ENCODE measurements around the gene GPR35. TPM values are rescaled to one million over a fixed set of nuclear protein-coding genes. Genes with fewer than 3 reads are reported as not detected.

Gene GPR35
- total RNA-seq, 1 experiment from 2014 or later, result 1.3 TPM

GRCh38 chr2:240604939-240605716, 20.2 kb upstream of the GPR35 start:
- Histone ChIP-seq H3K4me1 (ENCODE audit: control insufficient read depth, insufficient read depth, low read length) (0 out of 2 replicates have a peak, but pooled peaks cover 4% of the 10 kb centered on the region), H3K4me3 (ENCODE audit: low read depth in 2 of 2, low read length in 2 of 2) (no peak overlapping the region), H3K27ac (ENCODE audit: low read length) (no peak overlapping the region), H3K36me3 (ENCODE audit: control insufficient read depth, insufficient read depth, low read length) (no peaks in the 10 kb centered on the region), H3K9me3 (ENCODE audit: control insufficient read depth, insufficient read depth, low read depth, low read length) (no peaks in the 10 kb centered on the region), H3K27me3 (ENCODE audit: control insufficient read depth, insufficient read depth, low read length) (no peaks in the 10 kb centered on the region)
- ChIA-PET POLR2A (no interaction called here), CTCF (interaction anchor here (0.6 kb wide), 1 partner anchor 131 kb away, joined by 7 read pairs; no protein-coding TSS in a partner anchor)
- TF ChIP-seq TCF7L2 (IDR thresholded peaks at IDR 0.05; ENCODE audit: low read depth, low read length), result no peak
- no peak for TF ChIP-seq POLR2AphosphoS5 (IDR thresholded peaks at IDR 0.05; ENCODE audit: low read depth, low read length)
- TF ChIP-seq CTCF (IDR thresholded peaks at IDR 0.05), result no peak
- no peak for TF ChIP-seq REST (IDR thresholded peaks at IDR 0.05; ENCODE audit: insufficient read depth in 1 of 2, low read depth in 2 of 2, low read length in 1 of 2)
- TF ChIP-seq SIN3A (IDR thresholded peaks at IDR 0.05; ENCODE audit: borderline replicate concordance, insufficient read depth, low read depth, low read length), result no peak
- ATAC-seq (no peak), DNase-seq (ENCODE audit: low read depth, low spot score) (no peak)
- intact Hi-C loops (cut with micrococcal nuclease; ENCODE audit: unreplicated experiment) (no loop called here), in situ Hi-C loops (cut with HindIII; ENCODE audit: low pct_unique_long_range_greater_than_20kb, low sequenced_read_pairs) (no loop called here)
- BruUV-seq (replicated peaks), result no TSS peak

GRCh38 chr2:240605867-240606743, 19.2 kb upstream of the GPR35 start:
- DNase-seq (ENCODE audit: low read depth, low spot score), result no peak
- ChIA-PET CTCF (no interaction called here), POLR2A (no interaction called here)
- H3K27me3 ChIP-seq (ENCODE audit: control insufficient read depth, insufficient read depth, low read length), result no peaks in the 10 kb centered on the region
- no peaks in the 10 kb centered on the region for H3K36me3 ChIP-seq (ENCODE audit: control insufficient read depth, insufficient read depth, low read length)
- no peak overlapping the region for H3K27ac ChIP-seq (ENCODE audit: low read length)
- H3K4me3 ChIP-seq (ENCODE audit: low read depth in 2 of 2, low read length in 2 of 2), result no peak overlapping the region
- 0 out of 2 replicates have a peak, but pooled peaks cover 4% of the 10 kb centered on the region for H3K4me1 ChIP-seq (ENCODE audit: control insufficient read depth, insufficient read depth, low read length)
- intact Hi-C loops (cut with micrococcal nuclease; ENCODE audit: unreplicated experiment), result no loop called here
- TF ChIP-seq TCF7L2 (IDR thresholded peaks at IDR 0.05; ENCODE audit: low read depth, low read length) (no peak), SIN3A (IDR thresholded peaks at IDR 0.05; ENCODE audit: borderline replicate concordance, insufficient read depth, low read depth, low read length) (no peak), CTCF (IDR thresholded peaks at IDR 0.05) (no peak), REST (IDR thresholded peaks at IDR 0.05; ENCODE audit: insufficient read depth in 1 of 2, low read depth in 2 of 2, low read length in 1 of 2) (no peak)
- BruUV-seq (replicated peaks), result no TSS peak
- H3K9me3 ChIP-seq (ENCODE audit: control insufficient read depth, insufficient read depth, low read depth, low read length), result no peaks in the 10 kb centered on the region
- ATAC-seq, result no peak
- in situ Hi-C loops (cut with HindIII; ENCODE audit: low pct_unique_long_range_greater_than_20kb, low sequenced_read_pairs), result no loop called here

Data from Panc1 (cell line).